Adrenal gland (tissue), 12 donors: ENCODE results near the gene COMMD8. TPM values are rescaled to one million over a fixed set of nuclear protein-coding genes. Genes with fewer than 3 reads are reported as not detected.

ENCODE experiments used
- DNase-seq, 7 donors: peaks; one replicate each; pipeline ENCODE4 v3.0.0-alpha.2; 2019 to 2020
- H3K27ac ChIP-seq, 5 donors: fragments of 200-600 bp; sonication (generic) in 4 of 5; 1 replicate in 3 of 5; 2 replicates in 2 of 5; pipeline versions ENCODE4 v1.5.1 to v1.8.0; 2016 to 2020; ENCODE audit warnings: mild to moderate bottlenecking in 1 of 5
- H3K27me3 ChIP-seq: fragments of 200-600 bp; 2 replicates; pipeline ENCODE4 v1.8.0; 2021
- H3K36me3 ChIP-seq, 2 donors: fragments of 200-600 bp; replicated peaks in 1 of 2; 1 replicate in 1 of 2; 2 replicates in 1 of 2; pipeline versions ENCODE4 v1.5.1 to v1.8.0; 2018 to 2022
- H3K4me1 ChIP-seq, 2 donors: fragments of 200-600 bp; replicated peaks in 1 of 2; 1 replicate in 1 of 2; 2 replicates in 1 of 2; pipeline versions ENCODE4 v1.5.1 to v1.8.0; 2018 to 2021
- H3K4me3 ChIP-seq, 4 donors: fragments of 200-600 bp; sonication (generic) in 3 of 4; one replicate each; pipeline ENCODE4 v1.5.1; 2016 to 2018
- H3K9me3 ChIP-seq, 3 donors: fragments of 200-600 bp; sonication (generic) in 1 of 3; replicated peaks in 1 of 3; 1 replicate in 2 of 3; 2 replicates in 1 of 3; pipeline versions ENCODE4 v1.5.1 to v1.8.0; 2016 to 2021
- CTCF ChIP-seq, 6 experiments: fragments of 450-650 bp in 4 of 6; fragments of 200-600 bp in 2 of 6; sonication (generic) in 1 of 6; IDR thresholded peaks; 1 replicate in 5 of 6; 2 replicates in 1 of 6; pipeline versions ENCODE4 v1.5.1 to v1.8.0; 2016 to 2021; ENCODE audit warnings: antibody characterized with exemption in 6 of 6, mild to moderate bottlenecking in 2 of 6, moderate library complexity in 1 of 6
- POLR2A ChIP-seq, 2 donors: fragments of 450-650 bp; IDR thresholded peaks; one replicate each; pipeline ENCODE4 v1.6.1; 2017; ENCODE audit warnings: antibody characterized with exemption in 2 of 2, mild to moderate bottlenecking in 2 of 2, moderate library complexity in 1 of 2
- WGBS, 4 donors: extraction: QIAGEN DNeasy Blood & Tissue Kit in 2 of 4; methylation state at CpG; one replicate each; pipeline versions ENCODE4 v1.1.5 to v1.1.7; 2013 to 2017; 5-methylcytosine and 5-hydroxymethylcytosine counted together
- intact Hi-C, 2 donors: fragments of 100-400 bp; cut with DNase I; formaldehyde crosslinking; loops; one replicate each; pipeline versions ENCODE4 v1.14.1 to v1.15.0; 2022 to 2023
- polyA plus RNA-seq, 3 donors: library from polyadenylated mRNA; stranded (reverse); fragments of 200-250 nt in 2 of 3; fragments of 350-450 nt in 1 of 3; fragmentation: Illumina TruSeq in 1 of 3; extraction: RNeasy Lipid Tissue Mini Kit (QIAGEN cat#74804) in 1 of 3; gene quantifications; one replicate each; pipeline ENCODE4 v1.2.3, GENCODE V29; 2013 to 2014
- total RNA-seq, 9 donors: library from RNA; depleted of rRNA in 4 of 9; stranded (reverse); fragments of >200 nt in 4 of 9; fragments of 120-200 nt in 1 of 9; fragmentation: NEBNext Ultra II Directional in 1 of 9; extraction: Animal tissue kit (Norgen Biotek cat#: 25700) in 1 of 9; gene quantifications; one replicate each; pipeline versions ENCODE4 v1.1.0 to v1.2.4, GENCODE V29; 2013 to 2023
- donor health status: healthy with polysubstance abuse.
- donor health status: Bipolar disorder and iron deficiency.
- donor health status: DM: yes; HTN: yes; CAD: no.
- donor health status: DM: no; HTN: no; CAD: no.
- donor health status: DM: no; HTN: no; CAD: no.
- donor health status: DM: yes; HTN: yes; CAD: no.

Gene COMMD8
- total and polyA plus RNA-seq, 12 donors: 6.3 to 33.2 (median 16.1) TPM

- Histone ChIP-seq H3K27ac (no peak overlapping the region), H3K4me3 (no peak overlapping the region), H3K36me3 (no peaks in the 10 kb centered on the region), H3K9me3 (no peaks in the 10 kb centered on the region), H3K4me1 (no peaks in the 10 kb centered on the region), H3K27me3 (no peaks in the 10 kb centered on the region)
- no peak for TF ChIP-seq CTCF (IDR thresholded peaks at IDR 0.05)
- no peak for TF ChIP-seq POLR2A (IDR thresholded peaks at IDR 0.05)
- WGBS, 4 donors: 85 to 92% (median 89%) methylated on average over 3 of the region's 3 CpGs
- intact Hi-C loops: loop anchor here (10.0 kb wide), 1 partner anchor 81 kb away; no protein-coding TSS in a partner anchor
- DNase-seq: no peak
These were observed 20.2 kb upstream of the COMMD8 start for GRCh38 chr4:47483745-47484144.

GRCh38 chr4:47482326-47482725, 18.8 kb upstream of the COMMD8 start:
- no peak for TF ChIP-seq CTCF (IDR thresholded peaks at IDR 0.05)
- TF ChIP-seq POLR2A (IDR thresholded peaks at IDR 0.05): no peak
- H3K27me3 ChIP-seq: no peaks in the 10 kb centered on the region
- no peak for DNase-seq
- no peak overlapping the region for H3K27ac ChIP-seq
- H3K4me3 ChIP-seq: no peak overlapping the region
- intact Hi-C loops: loop anchor here (10.0 kb wide), 1 partner anchor 82 kb away; no protein-coding TSS in a partner anchor
- no peaks in the 10 kb centered on the region for H3K36me3 ChIP-seq
- no peaks in the 10 kb centered on the region for H3K4me1 ChIP-seq
- H3K9me3 ChIP-seq: no peaks in the 10 kb centered on the region
- WGBS, 4 donors: 35 to 50% (median 45%) methylated on average over 4 of the region's 4 CpGs

- WGBS, 4 donors: 88 to 97% (median 93%) methylated on average over 4 of the region's 4 CpGs
- no peak for TF ChIP-seq CTCF (IDR thresholded peaks at IDR 0.05)
- no peak for TF ChIP-seq POLR2A (IDR thresholded peaks at IDR 0.05)
- Histone ChIP-seq H3K27ac (no peak overlapping the region), H3K4me1 (no peaks in the 10 kb centered on the region), H3K9me3 (no peaks in the 10 kb centered on the region), H3K36me3 (no peaks in the 10 kb centered on the region), H3K27me3 (no peaks in the 10 kb centered on the region), H3K4me3 (no peak overlapping the region)
- intact Hi-C loops: no loop called here
- DNase-seq: no peak
These were observed 15.3 kb upstream of the COMMD8 start for GRCh38 chr4:47478804-47479203.

GRCh38 chr4:47475411-47475810, 11.9 kb upstream of the COMMD8 start:
- Histone ChIP-seq H3K4me1 (no peaks in the 10 kb centered on the region), H3K27ac (no peak overlapping the region), H3K27me3 (no peaks in the 10 kb centered on the region), H3K4me3 (no peak overlapping the region), H3K9me3 (no peaks in the 10 kb centered on the region), H3K36me3 (no peaks in the 10 kb centered on the region)
- no peak for TF ChIP-seq CTCF (IDR thresholded peaks at IDR 0.05)
- TF ChIP-seq POLR2A (IDR thresholded peaks at IDR 0.05): no peak
- intact Hi-C loops: no loop called here
- no peak for DNase-seq
- WGBS, 4 donors: 90 to 99% (median 93%) methylated on average over 1 of the region's 1 CpG
